ENCODE results near the gene ADK.
"Not testable (repeated sequence)": the region's sequence is repeated elsewhere in the genome, so short reads cannot be mapped to it uniquely, and the experiment has no call there.

ADK gene
- 32.3 to 43.5 reads per million in 2 donors for total RNA-seq

GRCh38 chr10:74150990-74151878 is at the start of gene ADK:
ADK (plus strand) TSS chr10:74151221; CDS start chr10:74151279, 58 bp downstream.
- DNase-seq, result peak; percentile 71

GRCh38 chr10:74103560-74104258 is 47.3 kb upstream of the ADK start:
- DNase-seq, result no peak

GRCh38 chr10:74104480-74104879 is 46.5 kb upstream of the ADK start:
- DNase-seq, result no peak

GRCh38 chr10:74104996-74105395 is 46.0 kb upstream of the ADK start:
- no peak for DNase-seq

- DNase-seq, result no peak
These were observed 43.6 kb upstream of the ADK start for GRCh38 chr10:74107391-74107790.

- no peak for DNase-seq
These were observed 41.6 kb upstream of the ADK start for GRCh38 chr10:74109452-74109851.

- no peak for DNase-seq
These were observed 40.9 kb upstream of the ADK start for GRCh38 chr10:74110120-74110519.

- no peak for DNase-seq
These were observed 39.2 kb upstream of the ADK start for GRCh38 chr10:74111799-74112198.

- DNase-seq, result no peak
These were observed 37.5 kb upstream of the ADK start for GRCh38 chr10:74113546-74113945.

- no peak for DNase-seq
These were observed 37.0 kb upstream of the ADK start for GRCh38 chr10:74114041-74114448.

GRCh38 chr10:74117738-74118137 is 33.3 kb upstream of the ADK start:
- no peak for DNase-seq

GRCh38 chr10:74118804-74119203 is 32.2 kb upstream of the ADK start:
- no peak for DNase-seq

GRCh38 chr10:74120911-74121310 is 30.1 kb upstream of the ADK start:
- no peak for DNase-seq

- DNase-seq, result no peak
These were observed 29.7 kb upstream of the ADK start for GRCh38 chr10:74121368-74121767.

- no peak for DNase-seq
These were observed 29.0 kb upstream of the ADK start for GRCh38 chr10:74122060-74122459.

GRCh38 chr10:74123081-74123480 is 27.9 kb upstream of the ADK start:
- DNase-seq, result no peak

- no peak for DNase-seq
These were observed 16.8 kb upstream of the ADK start for GRCh38 chr10:74133923-74134820.

- no peak for DNase-seq
These were observed 15.6 kb upstream of the ADK start for GRCh38 chr10:74135452-74135851.

GRCh38 chr10:74137992-74138391 is 13.0 kb upstream of the ADK start:
- no peak for DNase-seq

GRCh38 chr10:74138596-74138995 is 12.4 kb upstream of the ADK start:
- not testable (repeated sequence) for DNase-seq

- DNase-seq, result no peak
These were observed 11.0 kb upstream of the ADK start for GRCh38 chr10:74139981-74140380.

- DNase-seq, result no peak
These were observed 10.5 kb upstream of the ADK start for GRCh38 chr10:74140553-74140952.

GRCh38 chr10:74145133-74145532 is 5.9 kb upstream of the ADK start:
- DNase-seq, result no peak
